Smooth muscle cell (in vitro differentiated cells): ENCODE results near the gene C14orf180. TPM values are rescaled to one million over a fixed set of nuclear protein-coding genes. Genes with fewer than 3 reads are reported as not detected.

Source experiments
- DNase-seq: peaks from one replicate; lab custom pipeline; 2025; ENCODE audit not compliant: unreplicated experiment; lab: John Stamatoyannopoulos, UW
- H2AFZ ChIP-seq: fragments of 200-600 bp; sonication (generic); 2 replicates; pipeline ENCODE4 v1.6.0; 2016; ENCODE audit warnings: antibody characterized with exemption, low read depth, mild to moderate bottlenecking
- H3F3A ChIP-seq: fragments of 200-600 bp; sonication (generic); 2 replicates; pipeline ENCODE4 v1.6.0; 2017; ENCODE audit warnings: antibody characterized with exemption, low read depth
- H3K27ac ChIP-seq: fragments of 200-600 bp; sonication (generic); 2 replicates; pipeline ENCODE4 v1.5.1; 2016; ENCODE audit warnings: low read depth, mild to moderate bottlenecking
- H3K27me3 ChIP-seq: fragments of 200-600 bp; sonication (generic); 2 replicates; pipeline ENCODE4 v1.6.1; 2016; ENCODE audit warnings: low read depth, mild to moderate bottlenecking
- H3K36me3 ChIP-seq: fragments of 200-600 bp; sonication (generic); 2 replicates; pipeline ENCODE4 v1.5.1; 2016; ENCODE audit warnings: low read depth
- H3K4me1 ChIP-seq: fragments of 200-600 bp; sonication (generic); 2 replicates; pipeline ENCODE4 v1.5.1; 2016; ENCODE audit warnings: low read depth
- H3K4me2 ChIP-seq: fragments of 200-600 bp; sonication (generic); 2 replicates; pipeline ENCODE4 v1.6.0; 2016; ENCODE audit warnings: mild to moderate bottlenecking
- H3K4me3 ChIP-seq: fragments of 200-600 bp; sonication (generic); 2 replicates; pipeline ENCODE4 v1.5.1; 2016; ENCODE audit warnings: mild to moderate bottlenecking
- H3K79me2 ChIP-seq: fragments of 200-600 bp; sonication (generic); 2 replicates; pipeline ENCODE4 v1.6.0; 2016; ENCODE audit warnings: low read depth, mild to moderate bottlenecking
- H3K9ac ChIP-seq: fragments of 200-600 bp; sonication (generic); 2 replicates; pipeline ENCODE4 v1.6.0; 2016; ENCODE audit warnings: low read depth
- H3K9me3 ChIP-seq: fragments of 200-600 bp; sonication (generic); replicated peaks from 2 replicates; pipeline ENCODE4 v1.5.1; 2016; ENCODE audit warnings: low read depth
- H4K20me1 ChIP-seq: fragments of 200-600 bp; sonication (generic); 2 replicates; pipeline ENCODE4 v1.6.0; 2016; ENCODE audit warnings: low read depth
- CTCF ChIP-seq: fragments of 200-600 bp; sonication (generic); IDR thresholded peaks from 2 replicates; pipeline ENCODE4 v1.5.1; 2017; ENCODE audit warnings: borderline replicate concordance, mild to moderate bottlenecking, antibody characterized with exemption; ENCODE audit not compliant: insufficient read depth, poor library complexity, severe bottlenecking
- WGBS: methylation state at CpG from one replicate; pipeline ENCODE4 v1.1.7; 2016; ENCODE audit warnings: low lambda C conversion rate; 5-methylcytosine and 5-hydroxymethylcytosine counted together
- polyA plus RNA-seq: library from polyadenylated mRNA; unstranded; fragments of >200 nt; fragmentation: Nextera tagmentation; extraction: Ambion mirVana; gene quantifications from 2 replicates; pipeline ENCODE4 v1.2.1, GENCODE V29; 2016
- total RNA-seq: library from RNA; depleted of rRNA; stranded (reverse); fragments of >200 nt; gene quantifications from 2 replicates; pipeline ENCODE4 v1.2.3, GENCODE V29; 2014

Gene C14orf180
- total and polyA plus RNA-seq, 2 experiments from 2014 or later = 0.63 to 1.2 TPM

- no peak for TF ChIP-seq CTCF
- WGBS = 89% methylated on average over 12 of the region's 12 CpGs
- Histone ChIP-seq H3K9ac (no peak overlapping the region), H3K27ac (no peak overlapping the region), H3K36me3 (no peaks in the 10 kb centered on the region), H4K20me1 (no peaks in the 10 kb centered on the region), H3K4me1 (no peaks in the 10 kb centered on the region), H3K9me3 (no peaks in the 10 kb centered on the region), H3K27me3 (no peaks in the 10 kb centered on the region), H2AFZ (no peak overlapping the region), H3K4me3 (no peak overlapping the region), H3K4me2 (no peak overlapping the region), H3F3A (no peaks in the 10 kb centered on the region), H3K79me2 (no peaks in the 10 kb centered on the region)
- no peak for DNase-seq
Measured at GRCh38 chr14:104593710-104594136, 14.2 kb downstream of the C14orf180 start.

- Histone ChIP-seq H3K9me3 (no peaks in the 10 kb centered on the region), H2AFZ (no peak overlapping the region), H3K27me3 (no peaks in the 10 kb centered on the region), H4K20me1 (no peaks in the 10 kb centered on the region), H3K36me3 (no peaks in the 10 kb centered on the region), H3K27ac (no peak overlapping the region), H3K9ac (no peak overlapping the region), H3K79me2 (no peaks in the 10 kb centered on the region), H3K4me3 (no peak overlapping the region), H3K4me1 (no peaks in the 10 kb centered on the region), H3K4me2 (no peak overlapping the region), H3F3A (no peaks in the 10 kb centered on the region)
- DNase-seq = no peak
- TF ChIP-seq CTCF = no peak
- WGBS = 93% methylated on average over 15 of the region's 15 CpGs
Measured at GRCh38 chr14:104594310-104595046, 14.9 kb downstream of the C14orf180 start.

GRCh38 chr14:104595116-104595675 is 15.6 kb downstream of the C14orf180 start:
- H3K4me3 ChIP-seq = no peak overlapping the region
- WGBS = 93% methylated on average over 14 of the region's 14 CpGs
- no peaks in the 10 kb centered on the region for H3K27me3 ChIP-seq
- H3K36me3 ChIP-seq = no peaks in the 10 kb centered on the region
- no peak for TF ChIP-seq CTCF
- no peak overlapping the region for H3K27ac ChIP-seq
- H3K4me2 ChIP-seq = no peak overlapping the region
- no peak for DNase-seq
- H2AFZ ChIP-seq = no peak overlapping the region
- H4K20me1 ChIP-seq = no peaks in the 10 kb centered on the region
- H3K79me2 ChIP-seq = no peaks in the 10 kb centered on the region
- no peaks in the 10 kb centered on the region for H3K4me1 ChIP-seq
- H3K9ac ChIP-seq = no peak overlapping the region
- H3F3A ChIP-seq = no peaks in the 10 kb centered on the region
- no peaks in the 10 kb centered on the region for H3K9me3 ChIP-seq
